Lung (tissue), 12 donors: ENCODE results near the gene TFRC. TPM values are rescaled to one million over a fixed set of nuclear protein-coding genes. Genes with fewer than 3 reads are reported as not detected.

Source experiments
- ATAC-seq: fragments of 200-7000 bp; cut with Tn5 transposase; one replicate; pipeline ENCODE4 v1.9.1; 2020; ENCODE audit warnings: moderate number of reproducible peaks; ENCODE audit not compliant: insufficient read depth, low FRiP score
- DNase-seq, 3 donors: peaks; one replicate each; pipeline ENCODE4 v3.0.0-alpha.2; 2013 to 2017
- H3K27ac ChIP-seq, 2 donors: one replicate each; pipeline ENCODE4 v1.5.1; 2013; ENCODE audit warnings: mild to moderate bottlenecking in 2 of 2, moderate library complexity in 2 of 2, control low read depth in 1 of 2, inconsistent platforms in 1 of 2, low read depth in 1 of 2, low read length in 1 of 2
- H3K27me3 ChIP-seq, 3 donors: one replicate each; pipeline ENCODE4 v1.5.1; 2013; ENCODE audit warnings: low read length in 2 of 3; ENCODE audit not compliant: control insufficient read depth in 3 of 3, insufficient read depth in 3 of 3
- H3K36me3 ChIP-seq, 4 donors: one replicate each; pipeline ENCODE4 v1.5.1; 2013; ENCODE audit warnings: low read length in 4 of 4, mild to moderate bottlenecking in 1 of 4, moderate library complexity in 1 of 4; ENCODE audit not compliant: control insufficient read depth in 4 of 4, insufficient read depth in 4 of 4
- H3K4me1 ChIP-seq, 5 donors: one replicate each; pipeline ENCODE4 v1.5.1; 2013; ENCODE audit warnings: low read length in 5 of 5, mild to moderate bottlenecking in 2 of 5, moderate library complexity in 1 of 5; ENCODE audit not compliant: control insufficient read depth in 5 of 5, insufficient read depth in 5 of 5
- H3K4me3 ChIP-seq: one replicate; pipeline ENCODE4 v1.5.1; 2013; ENCODE audit warnings: mild to moderate bottlenecking, control low read depth, moderate library complexity
- H3K9ac ChIP-seq, 2 donors: one replicate each; pipeline ENCODE4 v1.5.1; 2013; ENCODE audit warnings: low read length in 2 of 2, control low read depth in 1 of 2; ENCODE audit not compliant: insufficient read depth in 1 of 2
- H3K9me3 ChIP-seq, 4 donors: one replicate each; pipeline ENCODE4 v1.5.1; 2013; ENCODE audit warnings: low read length in 3 of 4, mild to moderate bottlenecking in 1 of 4, moderate library complexity in 1 of 4; ENCODE audit not compliant: control insufficient read depth in 4 of 4, insufficient read depth in 3 of 4
- WGBS, 2 donors: extraction: QIAGEN DNeasy Blood & Tissue Kit; methylation state at CpG; one replicate each; pipeline ENCODE4 v1.1.7; 2013; 5-methylcytosine and 5-hydroxymethylcytosine counted together
- polyA plus RNA-seq, 2 donors: library from polyadenylated mRNA; stranded (reverse); fragments of 200-250 nt; gene quantifications; one replicate each; pipeline ENCODE4 v1.2.1, GENCODE V29; 2013
- total RNA-seq, 2 donors: library from RNA; depleted of rRNA in 1 of 2; stranded (reverse); fragments of >200 nt in 1 of 2; gene quantifications; one replicate each; pipeline ENCODE4 v1.2.1, GENCODE V29; 2014 to 2021
- TF ChIP-seq, protein P1 (sequence below): IDR thresholded peaks from 2 replicates; pipeline ENCODE4 v1.5.1; 2012; ENCODE audit warnings: mild to moderate bottlenecking; ENCODE audit errors: control extremely low read depth, extremely low read depth
- donor health status: control.
- donor health status: control.
- donor health status: Bipolar disorder and iron deficiency.
- donor health status: healthy.
- donor health status: DM: yes; HTN: yes; CAD: no.

TFRC gene
- total and polyA plus RNA-seq, 4 donors = 28.1 to 259 (median 112) TPM

DNA sequence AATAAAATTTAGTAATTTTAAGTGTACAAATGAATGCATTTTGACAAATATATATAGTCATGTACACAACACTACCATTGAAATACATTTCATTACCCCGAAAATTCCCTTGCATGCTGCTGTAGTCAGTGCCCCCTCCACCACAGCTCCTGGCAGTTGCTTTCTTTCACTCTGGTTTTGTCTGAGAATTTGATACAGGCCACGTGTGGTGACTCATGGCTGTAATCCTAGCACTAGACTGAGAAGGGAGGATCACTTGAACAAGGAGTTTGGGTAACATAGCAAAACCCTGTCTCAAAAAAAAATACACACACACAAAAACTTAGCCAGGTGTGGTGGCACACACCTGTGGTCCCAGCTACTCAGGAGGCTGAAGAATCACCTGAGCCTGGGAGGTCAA, 65.4 kb downstream of the TFRC start:
- Histone ChIP-seq H3K4me1 (peaks cover 0 to 4% (median 0%) of the 10 kb centered on the region in 5 donors), H3K9ac (no peak overlapping the region), H3K36me3 (no peaks in the 10 kb centered on the region), H3K9me3 (no peaks in the 10 kb centered on the region), H3K27ac (no peak overlapping the region), H3K4me3 (no peak overlapping the region), H3K27me3 (peaks cover 0 to 3% (median 0%) of the 10 kb centered on the region in 3 donors)
- no peak for ATAC-seq
- no peak for DNase-seq
- WGBS, 2 donors = 75 to 92% methylated on average over 2 of the region's 2 CpGs
- TF ChIP-seq, protein P1, sequence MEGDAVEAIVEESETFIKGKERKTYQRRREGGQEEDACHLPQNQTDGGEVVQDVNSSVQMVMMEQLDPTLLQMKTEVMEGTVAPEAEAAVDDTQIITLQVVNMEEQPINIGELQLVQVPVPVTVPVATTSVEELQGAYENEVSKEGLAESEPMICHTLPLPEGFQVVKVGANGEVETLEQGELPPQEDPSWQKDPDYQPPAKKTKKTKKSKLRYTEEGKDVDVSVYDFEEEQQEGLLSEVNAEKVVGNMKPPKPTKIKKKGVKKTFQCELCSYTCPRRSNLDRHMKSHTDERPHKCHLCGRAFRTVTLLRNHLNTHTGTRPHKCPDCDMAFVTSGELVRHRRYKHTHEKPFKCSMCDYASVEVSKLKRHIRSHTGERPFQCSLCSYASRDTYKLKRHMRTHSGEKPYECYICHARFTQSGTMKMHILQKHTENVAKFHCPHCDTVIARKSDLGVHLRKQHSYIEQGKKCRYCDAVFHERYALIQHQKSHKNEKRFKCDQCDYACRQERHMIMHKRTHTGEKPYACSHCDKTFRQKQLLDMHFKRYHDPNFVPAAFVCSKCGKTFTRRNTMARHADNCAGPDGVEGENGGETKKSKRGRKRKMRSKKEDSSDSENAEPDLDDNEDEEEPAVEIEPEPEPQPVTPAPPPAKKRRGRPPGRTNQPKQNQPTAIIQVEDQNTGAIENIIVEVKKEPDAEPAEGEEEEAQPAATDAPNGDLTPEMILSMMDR = no peak

DNA sequence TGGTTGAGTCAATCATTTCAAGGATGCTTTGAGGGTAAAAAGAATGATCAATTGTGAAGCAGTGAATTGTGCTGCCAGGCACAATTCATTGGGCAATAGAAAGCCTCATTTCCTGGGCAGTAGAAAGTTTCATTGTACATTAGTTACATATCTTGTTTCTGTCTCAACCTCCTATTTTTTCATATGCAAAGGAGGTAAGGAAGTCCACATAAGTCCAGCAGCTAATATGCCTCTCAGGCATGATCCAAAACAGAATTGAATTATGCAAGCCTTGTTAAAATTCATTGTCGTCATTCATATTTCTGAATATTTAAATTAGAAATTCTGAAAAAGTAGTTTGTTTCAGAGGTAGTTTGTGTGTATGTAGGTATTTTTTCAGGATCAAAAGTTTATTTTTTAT, 65.8 kb downstream of the TFRC start:
- Histone ChIP-seq H3K27ac (no peak overlapping the region), H3K9me3 (no peaks in the 10 kb centered on the region), H3K4me1 (peaks cover 0 to 4% (median 0%) of the 10 kb centered on the region in 5 donors), H3K36me3 (no peaks in the 10 kb centered on the region), H3K27me3 (peaks cover 0 to 3% (median 0%) of the 10 kb centered on the region in 3 donors), H3K4me3 (no peak overlapping the region), H3K9ac (no peak overlapping the region)
- TF ChIP-seq, protein P1 = no peak
- ATAC-seq (no peak), DNase-seq (no peak)
- 95 to 96% methylated on average over 1 of the region's 1 CpG for WGBS, 2 donors

DNA sequence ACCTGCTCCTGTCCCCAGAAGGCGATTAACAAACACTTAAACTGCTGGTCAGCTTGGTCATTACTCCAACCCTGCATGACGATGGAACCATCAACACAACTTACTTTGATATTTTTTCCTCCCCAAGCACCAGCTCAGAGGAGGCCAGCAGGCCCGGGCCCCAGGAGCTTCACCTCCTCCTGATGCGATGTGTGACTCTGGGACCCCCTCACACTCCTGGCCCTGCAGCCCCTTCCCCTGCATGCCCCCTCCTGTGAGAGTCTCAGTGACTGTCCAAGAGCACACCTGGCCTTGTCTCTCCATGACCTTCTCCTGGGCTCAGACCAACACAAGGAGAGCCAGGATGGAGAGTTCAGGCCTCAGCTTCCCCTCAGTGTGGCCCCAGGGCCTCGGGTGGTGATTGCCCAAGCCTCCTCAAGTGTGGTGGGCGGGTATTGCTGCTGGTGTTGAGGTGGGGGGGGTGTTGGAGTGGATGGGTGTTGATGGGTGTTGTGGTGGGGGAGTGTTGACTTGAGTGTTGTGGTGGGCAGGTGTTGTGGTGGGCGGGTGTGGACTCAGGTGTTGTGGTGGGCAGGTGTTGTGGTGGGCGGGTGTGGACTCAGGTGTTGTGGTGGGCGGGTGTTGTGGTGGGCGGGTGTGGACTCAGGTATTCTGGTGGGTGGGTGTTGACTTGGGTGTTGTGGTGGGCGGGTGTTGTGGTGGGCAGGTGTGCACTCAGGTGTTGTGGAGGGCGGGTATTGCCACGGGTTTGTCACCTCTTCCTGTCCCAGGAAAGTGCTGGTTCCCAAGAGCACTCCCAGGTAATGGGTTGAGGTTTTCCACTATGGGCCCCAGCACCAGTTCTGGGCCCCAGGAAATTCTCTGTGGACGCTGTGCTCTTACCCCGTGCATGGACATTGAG, 68.1 kb downstream of the TFRC start:
- Histone ChIP-seq H3K27ac (no peak overlapping the region), H3K4me1 (no peaks in the 10 kb centered on the region), H3K9me3 (no peaks in the 10 kb centered on the region), H3K36me3 (no peaks in the 10 kb centered on the region), H3K27me3 (no peaks in the 10 kb centered on the region), H3K4me3 (no peak overlapping the region), H3K9ac (no peak overlapping the region)
- no peak for ATAC-seq
- TF ChIP-seq, protein P1 = no peak
- no peak for DNase-seq
- 87 to 89% methylated on average over 15 of the region's 15 CpGs for WGBS, 2 donors
